ENCODE measurements around the gene RIPOR2. TPM values are rescaled to one million over a fixed set of nuclear protein-coding genes. Genes with fewer than 3 reads are reported as not detected.

The RIPOR2 gene
- total and polyA plus RNA-seq, 2 donors (not counting 3 experiments of a cell fraction or from before 2014, with no cell fraction given), result 0.10 TPM; not detected in 1

DNA sequence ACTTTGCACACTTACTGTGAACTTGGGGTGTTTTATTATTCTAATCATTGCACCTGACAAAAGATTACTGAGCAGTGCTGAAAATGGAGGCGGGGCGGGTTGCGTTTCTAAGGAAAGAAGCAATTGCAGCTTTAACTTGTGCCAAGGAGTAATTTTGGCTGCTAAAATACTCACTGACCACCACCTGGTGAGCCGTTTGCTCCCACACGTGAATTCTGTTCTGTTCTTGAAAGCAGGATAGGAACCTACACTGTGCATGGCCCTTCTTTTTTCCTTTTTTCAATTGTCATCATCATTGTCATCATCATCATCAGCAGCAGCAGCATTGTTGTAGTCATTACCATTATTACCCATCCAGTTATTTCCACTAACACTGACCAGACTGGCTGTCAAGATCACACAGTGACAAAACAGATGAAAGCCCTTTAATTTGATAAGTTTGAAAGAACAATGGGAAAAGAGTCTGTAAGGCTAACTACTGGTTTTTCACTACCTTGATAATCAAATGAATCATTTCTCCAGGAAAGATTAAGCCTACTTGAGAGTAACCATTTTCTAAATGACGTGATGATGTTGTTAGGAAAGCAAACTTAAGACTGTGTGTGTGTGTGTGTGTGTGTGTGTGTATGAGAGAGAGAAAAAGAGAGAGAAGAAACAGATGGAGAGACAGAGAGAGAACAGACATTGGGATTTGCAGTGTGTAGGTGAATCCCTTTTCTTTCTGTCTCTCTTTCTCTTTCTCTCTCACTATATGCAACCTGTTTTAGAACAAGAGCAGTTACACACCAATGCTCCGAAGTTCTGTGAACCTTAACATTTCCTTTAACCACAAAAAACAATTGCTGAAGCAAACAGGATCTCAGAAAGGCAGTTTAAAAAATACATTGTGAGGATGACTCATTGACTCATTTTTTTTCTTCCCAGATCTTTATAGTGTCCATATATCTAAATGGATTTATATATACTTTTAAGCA, 3.8 kb downstream of the RIPOR2 start:
- Histone ChIP-seq H4K20me1 (replicated peaks; ENCODE audit: control insufficient read depth, extremely low read depth, insufficient read depth, low read length) (no peaks in the 10 kb centered on the region), H3K79me2 (ENCODE audit: control insufficient read depth, insufficient read depth, low read length) (no peaks in the 10 kb centered on the region), H3K4me3 (replicated peaks in 1 of 3; ENCODE audit: insufficient read depth in 1 of 3, low read depth in 1 of 3, low read length in 3 of 3) (no peak overlapping the region), H3K9me3 (replicated peaks; ENCODE audit: control insufficient read depth, insufficient read depth, low read length) (no peaks in the 10 kb centered on the region), H3K36me3 (ENCODE audit: control insufficient read depth in 2 of 2, extremely low read depth in 1 of 2, insufficient read depth in 2 of 2, low read length in 2 of 2) (no peaks in the 10 kb centered on the region), H3K27me3 (ENCODE audit: control insufficient read depth in 2 of 2, insufficient read depth in 2 of 2, low read length in 2 of 2) (peaks cover 0 to 3% of the 10 kb centered on the region in 2 experiments), H3K9ac (replicated peaks; ENCODE audit: extremely low read depth, insufficient read depth, low read length) (no peak overlapping the region), H3K4me2 (ENCODE audit: insufficient read depth, low read length) (no peak overlapping the region), H2AFZ (ENCODE audit: low read depth, low read length) (no peak overlapping the region), H3K4me1 (ENCODE audit: control insufficient read depth, extremely low read depth, insufficient read depth, low read length) (no peaks in the 10 kb centered on the region), H3K9me1 (replicated peaks; ENCODE audit: control insufficient read depth, extremely low read depth, insufficient read depth, low read length) (no peaks in the 10 kb centered on the region), H3K27ac (ENCODE audit: insufficient read depth, low read depth, low read length) (no peak overlapping the region)
- TF ChIP-seq JUN (IDR thresholded peaks at IDR 0.05; ENCODE audit: borderline replicate concordance, insufficient read depth, insufficient read length, low read depth), result peak; percentile 19
- TF ChIP-seq MYC (IDR thresholded peaks at IDR 0.05; ENCODE audit: low read depth, low read length), result no peak
- peak; percentile 42 for TF ChIP-seq FOS (IDR thresholded peaks at IDR 0.05; ENCODE audit: borderline replicate concordance, insufficient read depth, low read length)
- no peak for TF ChIP-seq EZH2 (IDR thresholded peaks at IDR 0.05; ENCODE audit: borderline replicate concordance, low read depth, low read length, severe bottlenecking)
- TF ChIP-seq POLR2A (IDR thresholded peaks at IDR 0.05; ENCODE audit: low read depth, low read length), result no peak
- TF ChIP-seq, protein P1, sequence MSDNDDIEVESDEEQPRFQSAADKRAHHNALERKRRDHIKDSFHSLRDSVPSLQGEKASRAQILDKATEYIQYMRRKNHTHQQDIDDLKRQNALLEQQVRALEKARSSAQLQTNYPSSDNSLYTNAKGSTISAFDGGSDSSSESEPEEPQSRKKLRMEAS (IDR thresholded peaks at IDR 0.05; ENCODE audit: insufficient read depth, insufficient read length), result no peak
- TF ChIP-seq GATA2 (IDR thresholded peaks at IDR 0.05; ENCODE audit: insufficient read depth, insufficient read length, low read depth, low read length), result no peak
- no peak for TF ChIP-seq POLR2AphosphoS5 (IDR thresholded peaks at IDR 0.05; ENCODE audit: insufficient read depth, low read depth, low read length)
- TF ChIP-seq, protein P2, sequence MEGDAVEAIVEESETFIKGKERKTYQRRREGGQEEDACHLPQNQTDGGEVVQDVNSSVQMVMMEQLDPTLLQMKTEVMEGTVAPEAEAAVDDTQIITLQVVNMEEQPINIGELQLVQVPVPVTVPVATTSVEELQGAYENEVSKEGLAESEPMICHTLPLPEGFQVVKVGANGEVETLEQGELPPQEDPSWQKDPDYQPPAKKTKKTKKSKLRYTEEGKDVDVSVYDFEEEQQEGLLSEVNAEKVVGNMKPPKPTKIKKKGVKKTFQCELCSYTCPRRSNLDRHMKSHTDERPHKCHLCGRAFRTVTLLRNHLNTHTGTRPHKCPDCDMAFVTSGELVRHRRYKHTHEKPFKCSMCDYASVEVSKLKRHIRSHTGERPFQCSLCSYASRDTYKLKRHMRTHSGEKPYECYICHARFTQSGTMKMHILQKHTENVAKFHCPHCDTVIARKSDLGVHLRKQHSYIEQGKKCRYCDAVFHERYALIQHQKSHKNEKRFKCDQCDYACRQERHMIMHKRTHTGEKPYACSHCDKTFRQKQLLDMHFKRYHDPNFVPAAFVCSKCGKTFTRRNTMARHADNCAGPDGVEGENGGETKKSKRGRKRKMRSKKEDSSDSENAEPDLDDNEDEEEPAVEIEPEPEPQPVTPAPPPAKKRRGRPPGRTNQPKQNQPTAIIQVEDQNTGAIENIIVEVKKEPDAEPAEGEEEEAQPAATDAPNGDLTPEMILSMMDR (IDR thresholded peaks at IDR 0.05; ENCODE audit: extremely low read depth in 1 of 2, insufficient read depth in 1 of 2, low read depth in 1 of 2, low read length in 2 of 2), result no peak
- ChIA-PET CTCF (interaction anchor here (0.6 to 2.9 kb wide), 5 partner anchors 11 to 336 kb away, joined by 3 to 29 read pairs (median 5); no protein-coding TSS in a partner anchor), POLR2A (no interaction called here)
- DNase-seq (ENCODE audit: low read depth, low spot score) (peak; percentile 61), FAIRE-seq (peak; percentile 44)
- dilution Hi-C loops (cut with MboI; ENCODE audit: extremely low pct_ligation_motif_present, low sequenced_read_pairs) (no loop called here), intact Hi-C loops (cut with micrococcal nuclease) (loop anchor here (5.0 kb wide), 1 partner anchor 85 kb away; no protein-coding TSS in a partner anchor)
- BruUV-seq (replicated peaks), result no TSS peak

All from endothelial cell of umbilical vein (primary cell).